ENCODE data around the gene PPP6R2.

- TF ChIP-seq CTCF (conservative IDR thresholded peaks at IDR 0.05) (no peak), ZFX (IDR thresholded peaks at IDR 0.05) (no peak)
Measured at GRCh38 chr22:50473855-50474671, 130.9 kb downstream of the PPP6R2 start.

Data from C4-2B (cell line).